ENCODE results near the gene SVIL.
"Not testable (repeated sequence)": the region's sequence is repeated elsewhere in the genome, so short reads cannot be mapped to it uniquely, and the experiment has no call there.

Gene SVIL

GRCh38 chr10:29611781-29612381 lies 22.9 kb downstream of the SVIL start:
- H3K4me1 ChIP-seq = no peaks in the 10 kb centered on the region
- no peaks in the 10 kb centered on the region for H3K27me3 ChIP-seq
- no peaks in the 10 kb centered on the region for H3K36me3 ChIP-seq
- DNase-seq = no peak
- no peak overlapping the region for H3K4me3 ChIP-seq (ENCODE audit: low read depth, low read length)
- no peaks in the 10 kb centered on the region; the same call in 1 of the 2 replicates for H3K9me3 ChIP-seq
- no peak for TF ChIP-seq CTCF (IDR thresholded peaks at IDR 0.05; ENCODE audit: low read depth, low read length)

- no peaks in the 10 kb centered on the region for H3K9me3 ChIP-seq
- no peak for DNase-seq
- no peaks in the 10 kb centered on the region for H3K27me3 ChIP-seq
- no peak overlapping the region for H3K4me3 ChIP-seq (ENCODE audit: low read depth, low read length)
- TF ChIP-seq CTCF (IDR thresholded peaks at IDR 0.05; ENCODE audit: low read depth, low read length) = no peak
- no peaks in the 10 kb centered on the region for H3K4me1 ChIP-seq
- H3K36me3 ChIP-seq = no peaks in the 10 kb centered on the region
Measured at GRCh38 chr10:29610876-29611647, 23.7 kb downstream of the SVIL start.

- H3K4me3 ChIP-seq (ENCODE audit: low read depth, low read length); H3K9me3 ChIP-seq; H3K36me3 ChIP-seq; H3K27me3 ChIP-seq; H3K4me1 ChIP-seq; DNase-seq: not testable (repeated sequence)
Measured at GRCh38 chr10:29610331-29610730, 24.4 kb downstream of the SVIL start.

- Histone ChIP-seq H3K4me1 (no peaks in the 10 kb centered on the region), H3K36me3 (no peaks in the 10 kb centered on the region), H3K27me3 (no peaks in the 10 kb centered on the region), H3K9me3 (no peaks in the 10 kb centered on the region), H3K4me3 (ENCODE audit: low read depth, low read length) (no peak overlapping the region)
- DNase-seq = no peak
- TF ChIP-seq CTCF (IDR thresholded peaks at IDR 0.05; ENCODE audit: low read depth, low read length) = no peak
Measured at GRCh38 chr10:29609696-29610095, 25.1 kb downstream of the SVIL start.

GRCh38 chr10:29608476-29609301 lies 26.1 kb downstream of the SVIL start:
- TF ChIP-seq CTCF (IDR thresholded peaks at IDR 0.05; ENCODE audit: low read depth, low read length) = no peak
- H3K4me3 ChIP-seq (ENCODE audit: low read depth, low read length) = no peak overlapping the region
- no peaks in the 10 kb centered on the region for H3K27me3 ChIP-seq
- H3K36me3 ChIP-seq = no peaks in the 10 kb centered on the region
- no peak for DNase-seq
- H3K9me3 ChIP-seq = no peaks in the 10 kb centered on the region
- no peaks in the 10 kb centered on the region for H3K4me1 ChIP-seq

- H3K4me3 ChIP-seq (ENCODE audit: low read depth, low read length) = no peak overlapping the region
- no peaks in the 10 kb centered on the region for H3K4me1 ChIP-seq
- H3K27me3 ChIP-seq = no peaks in the 10 kb centered on the region
- no peaks in the 10 kb centered on the region for H3K9me3 ChIP-seq
- no peak for DNase-seq
- no peak for TF ChIP-seq CTCF (IDR thresholded peaks at IDR 0.05; ENCODE audit: low read depth, low read length)
- H3K36me3 ChIP-seq = no peaks in the 10 kb centered on the region
Measured at GRCh38 chr10:29608062-29608461, 26.7 kb downstream of the SVIL start.
